Posterior vena cava (tissue), 2 donors: ENCODE measurements around the gene PBX2. TPM values are rescaled to one million over a fixed set of nuclear protein-coding genes. Genes with fewer than 3 reads are reported as not detected.
"Not testable (repeated sequence)": the region's sequence is repeated elsewhere in the genome, so short reads cannot be mapped to it uniquely, and the experiment has no call there.

Experiments
- DNase-seq: peaks from one replicate; pipeline ENCODE4 v3.0.0-alpha.2; 2020; ENCODE audit warnings: low spot score
- intact Hi-C, 2 donors: fragments of 100-400 bp; cut with DNase I; formaldehyde crosslinking; loops; one replicate each; pipeline versions ENCODE4 v1.14.1 to v1.14.2; 2022 to 2023
- total RNA-seq, 2 donors: library from RNA; stranded (reverse); fragmentation: NEBNext Ultra II Directional; extraction: Animal tissue kit (Norgen Biotek cat#: 25700); gene quantifications; one replicate each; pipeline ENCODE4 v1.2.1, GENCODE V29; 2021
- donor health status: DM: yes; HTN: yes; CAD: no.
- donor health status: DM: yes; HTN: yes; CAD: no.

Gene PBX2
- total RNA-seq, 2 donors from 2014 or later, result 49.4 to 53.1 TPM

- intact Hi-C loops, result no loop called here
- peak; percentile 75 for DNase-seq
Observed at GRCh38 chr6:32189069-32189741, 797 bp downstream of the PBX2 start.

- intact Hi-C loops, result no loop called here
- peak; percentile 36 for DNase-seq
Observed at GRCh38 chr6:32188381-32189068, 1.5 kb downstream of the PBX2 start.

- intact Hi-C loops, result not testable (repeated sequence)
- peak; percentile 53 for DNase-seq
Observed at GRCh38 chr6:32187725-32188380, 2.1 kb downstream of the PBX2 start.

GRCh38 chr6:32187009-32187709 lies 2.8 kb downstream of the PBX2 start:
- peak; percentile 59 for DNase-seq
- intact Hi-C loops, result no loop called here

- intact Hi-C loops, result not testable (repeated sequence)
- peak; percentile 61 for DNase-seq
Observed at GRCh38 chr6:32186151-32186840, 3.7 kb downstream of the PBX2 start.

GRCh38 chr6:32185681-32186131 lies 4.3 kb downstream of the PBX2 start:
- DNase-seq, result peak; percentile 94
- intact Hi-C loops, result not testable (repeated sequence)

- intact Hi-C loops, result no loop called here
- DNase-seq, result peak; percentile 58
Observed at GRCh38 chr6:32184084-32184640, 5.8 kb downstream of the PBX2 start, which contains the start of gene AGER. Gene AGER (minus strand): TSS chr6:32184253. CDS start chr6:32184222, 31 bp downstream.

- peak; percentile 49 for DNase-seq
- intact Hi-C loops, result no loop called here
Observed at GRCh38 chr6:32183483-32184083, 6.4 kb downstream of the PBX2 start.

- intact Hi-C loops, result no loop called here
- no peak for DNase-seq
Observed at GRCh38 chr6:32183030-32183429, 7.0 kb downstream of the PBX2 start.

- intact Hi-C loops, result no loop called here
- peak; percentile 68 for DNase-seq
Observed at GRCh38 chr6:32182555-32182981, 7.4 kb downstream of the PBX2 start.

- intact Hi-C loops, result no loop called here
- DNase-seq, result peak; percentile 49
Observed at GRCh38 chr6:32181915-32182529, 8.0 kb downstream of the PBX2 start.

GRCh38 chr6:32181148-32181702 lies 8.8 kb downstream of the PBX2 start:
- peak; percentile 77 for DNase-seq
- intact Hi-C loops, result no loop called here

- intact Hi-C loops, result loop anchor here in 1 of 2 donors (5.0 kb wide), 1 partner anchor 53 kb away; the partner anchor contains the start of gene ATF6B
- DNase-seq, result no peak
Observed at GRCh38 chr6:32179766-32180405, 10.1 kb downstream of the PBX2 start.

- intact Hi-C loops, result loop anchor here in 1 of 2 donors (5.0 kb wide), 1 partner anchor 51 kb away; the partner anchor contains the start of gene ATF6B
- no peak for DNase-seq
Observed at GRCh38 chr6:32178547-32179440, 11.2 kb downstream of the PBX2 start.

GRCh38 chr6:32177788-32178546 lies 12.0 kb downstream of the PBX2 start, which contains the start of gene RNF5:
Gene RNF5 (plus strand): TSS chr6:32178405. CDS start chr6:32178512, 107 bp downstream.
- DNase-seq, result peak; percentile 98
- intact Hi-C loops, result loop anchor here in 1 of 2 donors (5.0 kb wide), 1 partner anchor 51 kb away; the partner anchor contains the start of gene ATF6B
